GM06990 (cell line): Measurements from ENCODE around the gene POU6F1.

Experiments
- DNase-seq: peaks from one replicate; pipeline ENCODE4 v3.0.0-alpha.2; 2011; ENCODE audit not compliant: insufficient read length; ENCODE audit errors: extremely low read depth
- H3K27me3 ChIP-seq: replicated peaks from 2 replicates; pipeline ENCODE4 v1.6.0; 2011; ENCODE audit warnings: low read length; ENCODE audit not compliant: control insufficient read depth, insufficient read depth
- H3K36me3 ChIP-seq: 2 replicates; pipeline ENCODE4 v1.5.1; 2011; ENCODE audit warnings: low read length; ENCODE audit not compliant: control insufficient read depth, insufficient read depth
- H3K4me3 ChIP-seq: replicated peaks from 2 replicates; pipeline ENCODE4 v1.5.1; 2011; ENCODE audit warnings: low read depth, mild to moderate bottlenecking, control low read depth, low read length
- CTCF ChIP-seq: IDR thresholded peaks from 2 replicates; pipeline ENCODE4 v1.5.1; 2011; ENCODE audit warnings: low read length, control low read depth, mild to moderate bottlenecking, inconsistent platforms; ENCODE audit not compliant: insufficient read depth, poor library complexity, severe bottlenecking

Gene POU6F1

GRCh38 chr12:51181558-51181957 lies 36.3 kb downstream of the POU6F1 start:
- Histone ChIP-seq H3K27me3 (no peaks in the 10 kb centered on the region), H3K4me3 (no peak overlapping the region), H3K36me3 (no peaks in the 10 kb centered on the region)
- DNase-seq: no peak
- no peak for TF ChIP-seq CTCF

- Histone ChIP-seq H3K36me3 (no peaks in the 10 kb centered on the region), H3K27me3 (no peaks in the 10 kb centered on the region), H3K4me3 (no peak overlapping the region)
- TF ChIP-seq CTCF: no peak
- no peak for DNase-seq
These were observed 40.0 kb downstream of the POU6F1 start for GRCh38 chr12:51177897-51178296.

GRCh38 chr12:51174501-51174900 lies 43.4 kb downstream of the POU6F1 start:
- no peak overlapping the region for H3K4me3 ChIP-seq
- no peak for TF ChIP-seq CTCF
- no peaks in the 10 kb centered on the region for H3K27me3 ChIP-seq
- no peaks in the 10 kb centered on the region for H3K36me3 ChIP-seq
- no peak for DNase-seq

GRCh38 chr12:51172515-51173431 lies 45.1 kb downstream of the POU6F1 start, which contains the start of gene TFCP2:
TFCP2 (minus strand) TSS chr12:51173135; CDS start chr12:51172422, 713 bp downstream.
- Histone ChIP-seq H3K27me3 (no peaks in the 10 kb centered on the region), H3K36me3 (no peaks in the 10 kb centered on the region; the same call in 1 of the 2 replicates), H3K4me3 (peak within 1 kb of the TSS; percentile 85)
- TF ChIP-seq CTCF: no peak
- peak; percentile 94 for DNase-seq

GRCh38 chr12:51171884-51172514 lies 45.9 kb downstream of the POU6F1 start:
- peak overlapping the region; percentile 85 for H3K4me3 ChIP-seq
- H3K27me3 ChIP-seq: no peaks in the 10 kb centered on the region
- H3K36me3 ChIP-seq: no peaks in the 10 kb centered on the region; the same call in 1 of the 2 replicates
- no peak for TF ChIP-seq CTCF
- no peak for DNase-seq
